ENCODE measurements around the gene FSIP1. TPM values are rescaled to one million over a fixed set of nuclear protein-coding genes. Genes with fewer than 3 reads are reported as not detected.
A peak's percentile ranks its signal among the peaks of the same experiment; 100 is the strongest.

FSIP1 gene
- polyA plus RNA-seq, 4 donors, result 1.8 to 2.8 (median 2.0) TPM

DNA sequence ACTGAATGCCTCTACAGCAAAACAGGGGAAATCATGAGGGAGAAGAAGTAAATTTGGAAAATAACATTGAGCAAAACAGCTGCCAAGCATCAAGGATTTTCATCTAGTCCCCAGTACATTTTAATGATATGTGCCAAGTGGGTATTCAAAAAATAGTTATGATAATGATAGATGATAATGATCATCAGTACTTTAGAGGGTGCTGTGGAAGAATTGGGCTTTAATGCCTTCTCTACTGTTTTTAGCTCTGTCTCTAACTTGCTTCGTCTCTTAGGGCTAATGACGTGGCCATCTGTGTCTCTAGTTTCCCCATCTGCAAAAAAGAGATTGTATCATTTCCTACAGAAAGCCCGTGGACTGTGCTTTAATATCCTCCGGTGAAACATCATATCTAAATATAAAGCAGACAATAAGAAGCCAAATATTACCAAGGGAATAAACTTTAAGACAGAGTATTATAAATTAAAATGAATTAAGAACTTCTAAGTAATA lies 10.2 kb upstream of the FSIP1 start:
- DNase-seq (ENCODE audit: low read depth in 4 of 4, low spot score in 3 of 4), result no peak

GRCh38 chr15:39792025-39792843 lies 9.6 kb upstream of the FSIP1 start:
- no peak for DNase-seq (ENCODE audit: low read depth in 4 of 4, low spot score in 3 of 4)

DNA sequence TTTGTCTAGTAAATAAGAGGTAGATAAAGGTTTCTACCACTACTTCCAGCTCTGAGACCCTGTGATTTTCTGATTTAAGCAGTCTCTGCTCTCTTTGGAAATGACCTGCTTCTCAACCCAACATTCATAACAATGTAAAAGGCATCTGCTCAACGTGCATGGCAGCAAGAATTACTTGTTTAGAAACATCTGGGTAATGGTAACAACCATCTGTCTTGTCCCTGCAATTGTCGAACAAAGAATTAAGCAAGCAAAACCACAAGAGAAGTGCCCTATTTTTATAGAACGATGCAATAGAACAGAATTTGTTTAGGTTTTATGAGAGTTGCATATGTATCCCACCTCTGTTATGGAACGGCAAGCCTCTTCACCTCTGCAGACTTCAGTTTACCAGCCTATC lies 7.1 kb upstream of the FSIP1 start:
- DNase-seq (ENCODE audit: low read depth in 4 of 4, low spot score in 3 of 4), result no peak

GRCh38 chr15:39788800-39789565 lies 6.3 kb upstream of the FSIP1 start:
- DNase-seq (ENCODE audit: low read depth in 4 of 4, low spot score in 3 of 4), result no peak

- no peak for DNase-seq (ENCODE audit: low read depth in 4 of 4, low spot score in 3 of 4)
These were observed 5.5 kb upstream of the FSIP1 start for GRCh38 chr15:39788108-39788507.

DNA sequence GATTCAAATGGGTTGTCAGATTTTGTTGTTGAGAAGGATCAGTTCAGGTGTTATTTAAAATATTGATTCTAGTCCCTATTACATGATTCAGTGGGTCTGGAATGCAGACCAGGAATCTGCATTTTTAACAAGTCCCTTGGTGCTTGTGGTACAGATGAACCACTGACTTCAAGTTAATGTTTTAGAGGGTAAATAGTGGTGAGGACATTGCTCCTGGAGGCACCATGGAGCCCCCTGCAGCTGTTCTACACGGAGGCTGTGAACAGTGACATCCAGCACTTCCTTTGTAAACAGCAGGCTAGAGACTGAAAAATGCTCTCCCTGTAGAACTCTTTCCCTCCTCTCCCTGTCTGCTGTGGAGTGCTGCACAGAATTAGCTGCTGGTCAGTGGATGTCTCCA lies 4.8 kb upstream of the FSIP1 start:
- DNase-seq (ENCODE audit: low read depth in 4 of 4, low spot score in 3 of 4), result no peak

DNA sequence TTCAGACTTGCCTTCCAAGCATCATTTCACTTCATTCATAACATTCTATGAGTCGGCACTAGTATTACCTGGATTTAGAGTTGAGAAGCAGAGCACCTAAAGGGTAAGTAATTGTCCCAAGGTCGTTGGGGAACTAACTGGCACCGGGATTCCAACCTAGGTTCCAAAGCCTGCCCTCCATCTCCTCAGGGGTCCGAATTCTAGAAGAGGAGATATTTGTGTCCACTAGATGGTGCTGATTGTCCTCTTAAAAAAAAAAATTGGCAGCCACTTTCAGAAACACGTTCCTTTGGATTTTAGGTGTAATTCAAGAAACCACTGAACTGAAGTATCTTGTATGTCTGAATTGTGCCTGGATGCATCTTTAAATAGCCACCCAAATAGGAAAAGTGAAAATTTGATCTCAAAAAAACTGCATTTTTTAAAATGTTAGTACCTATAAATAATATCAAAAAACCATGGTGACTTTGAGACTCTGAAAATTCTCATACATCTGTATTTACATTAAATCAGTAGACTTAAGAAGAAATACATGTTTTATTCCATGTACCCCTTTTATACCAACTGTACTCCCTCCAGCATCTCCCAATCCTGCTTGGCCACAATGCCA lies 3.9 kb upstream of the FSIP1 start:
- peak in 3 of 4 donors; percentile 48 to 51 (median 48) for DNase-seq (ENCODE audit: low read depth in 4 of 4, low spot score in 3 of 4)

- DNase-seq (ENCODE audit: low read depth in 4 of 4, low spot score in 3 of 4), result no peak
These were observed 3.2 kb upstream of the FSIP1 start for GRCh38 chr15:39785841-39786240.

DNA sequence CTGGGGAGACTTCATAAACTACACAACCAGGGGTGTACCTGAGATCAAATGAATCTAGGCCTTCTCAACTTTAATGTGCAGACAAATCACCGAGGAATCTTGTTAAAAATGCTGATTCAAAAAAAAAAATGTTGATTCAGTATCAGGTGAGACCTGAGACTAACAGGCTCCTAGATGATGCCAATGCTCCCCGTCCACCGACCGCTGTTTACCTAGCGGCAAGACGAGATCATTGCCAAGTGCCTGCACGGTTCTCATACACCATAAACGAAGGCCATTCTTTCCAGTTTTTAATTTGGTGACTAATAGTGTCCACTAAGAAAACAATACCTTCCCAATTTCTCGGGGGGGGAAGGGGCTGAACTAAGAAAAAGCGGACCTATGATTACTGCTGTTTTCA lies 2.5 kb upstream of the FSIP1 start:
- DNase-seq (ENCODE audit: low read depth in 4 of 4, low spot score in 3 of 4), result no peak

- DNase-seq (ENCODE audit: low read depth in 4 of 4, low spot score in 3 of 4), result no peak
These were observed 2.0 kb upstream of the FSIP1 start for GRCh38 chr15:39784638-39785037.

GRCh38 chr15:39784125-39784524 lies 1.5 kb upstream of the FSIP1 start:
- DNase-seq (ENCODE audit: low read depth in 4 of 4, low spot score in 3 of 4), result no peak

GRCh38 chr15:39783244-39783820 lies 691 bp upstream of the FSIP1 start:
- DNase-seq (ENCODE audit: low read depth in 4 of 4, low spot score in 3 of 4), result no peak

DNA sequence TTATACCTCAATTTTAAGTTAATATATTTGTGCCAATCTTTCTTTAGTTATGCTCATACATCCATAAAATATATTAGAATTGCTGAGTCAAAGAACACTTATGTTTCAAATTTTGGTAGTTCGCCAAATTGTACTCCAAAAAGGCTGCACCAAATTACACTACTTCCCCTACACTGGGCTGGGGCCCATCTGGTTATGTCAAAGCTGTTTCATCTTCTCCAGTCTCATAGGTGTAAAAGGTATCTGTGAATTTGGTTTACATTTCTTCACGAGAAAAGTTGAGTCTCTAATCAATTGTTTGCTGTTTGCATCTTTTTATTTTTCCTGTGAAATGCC lies 706 bp downstream of the FSIP1 start:
- DNase-seq (ENCODE audit: low read depth in 4 of 4, low spot score in 3 of 4), result no peak

GRCh38 chr15:39781147-39781966 lies 1.3 kb downstream of the FSIP1 start:
- no peak for DNase-seq (ENCODE audit: low read depth in 4 of 4, low spot score in 3 of 4)

- peak in 3 of 4 donors; percentile 36 to 41 (median 40) for DNase-seq (ENCODE audit: low read depth in 4 of 4, low spot score in 3 of 4)
These were observed 4.6 kb downstream of the FSIP1 start for GRCh38 chr15:39778021-39778420.

DNA sequence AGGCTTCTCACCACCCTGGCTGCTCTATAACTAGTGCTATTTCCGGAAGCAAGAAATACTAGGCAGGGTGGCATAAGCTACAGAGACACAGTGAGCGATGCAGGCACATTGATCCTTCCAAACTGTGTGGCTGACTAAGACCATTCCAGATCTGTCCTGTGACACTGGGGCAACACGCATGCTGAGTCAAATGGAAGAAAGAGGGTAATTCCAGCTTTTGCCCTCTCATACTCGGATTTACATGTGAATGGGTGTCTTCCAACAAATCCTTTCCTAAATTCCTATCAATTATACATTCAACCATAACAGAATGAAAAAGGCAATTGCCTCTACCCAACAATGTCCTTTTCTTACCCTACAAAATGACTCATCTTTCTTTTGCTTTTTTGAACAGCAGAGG lies 5.1 kb downstream of the FSIP1 start:
- no peak for DNase-seq (ENCODE audit: low read depth in 4 of 4, low spot score in 3 of 4)

GRCh38 chr15:39776068-39776467 lies 6.6 kb downstream of the FSIP1 start:
- DNase-seq (ENCODE audit: low read depth in 4 of 4, low spot score in 3 of 4), result no peak

- DNase-seq (ENCODE audit: low read depth in 4 of 4, low spot score in 3 of 4), result no peak
These were observed 7.9 kb downstream of the FSIP1 start for GRCh38 chr15:39774688-39775267.

GRCh38 chr15:39770748-39771689 lies 11.6 kb downstream of the FSIP1 start:
- no peak for DNase-seq (ENCODE audit: low read depth in 4 of 4, low spot score in 3 of 4)

Data from right renal pelvis (tissue), 4 donors.